Measurements from ENCODE around the gene P4HTM.

The P4HTM gene, protein sequence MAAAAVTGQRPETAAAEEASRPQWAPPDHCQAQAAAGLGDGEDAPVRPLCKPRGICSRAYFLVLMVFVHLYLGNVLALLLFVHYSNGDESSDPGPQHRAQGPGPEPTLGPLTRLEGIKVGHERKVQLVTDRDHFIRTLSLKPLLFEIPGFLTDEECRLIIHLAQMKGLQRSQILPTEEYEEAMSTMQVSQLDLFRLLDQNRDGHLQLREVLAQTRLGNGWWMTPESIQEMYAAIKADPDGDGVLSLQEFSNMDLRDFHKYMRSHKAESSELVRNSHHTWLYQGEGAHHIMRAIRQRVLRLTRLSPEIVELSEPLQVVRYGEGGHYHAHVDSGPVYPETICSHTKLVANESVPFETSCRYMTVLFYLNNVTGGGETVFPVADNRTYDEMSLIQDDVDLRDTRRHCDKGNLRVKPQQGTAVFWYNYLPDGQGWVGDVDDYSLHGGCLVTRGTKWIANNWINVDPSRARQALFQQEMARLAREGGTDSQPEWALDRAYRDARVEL

GRCh38 chr3:48989796-48990635, at the start of gene P4HTM:
Gene P4HTM, plus strand, starts transcription at chr3:48990241. Its CDS starts 16 bp downstream, at chr3:48990257.
- FAIRE-seq: no peak

DNA sequence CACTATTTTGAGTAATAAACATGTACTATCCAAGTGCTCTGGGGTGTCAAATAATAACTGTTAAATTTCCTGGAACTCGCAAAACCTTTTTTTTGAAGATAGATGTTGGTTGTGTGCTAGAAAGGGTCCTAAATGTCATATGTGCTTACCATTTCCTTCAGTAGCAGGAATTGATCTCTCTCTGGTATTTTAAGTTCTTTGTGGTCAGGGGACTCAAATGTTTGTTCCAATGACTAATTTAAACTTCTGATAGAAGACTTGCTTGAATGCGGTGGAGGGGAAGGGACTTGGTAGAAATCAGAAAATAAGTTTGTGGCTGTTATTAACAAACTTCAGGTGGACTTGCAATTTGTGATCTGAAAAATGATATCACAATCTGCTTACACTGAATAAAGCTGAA, 44.6 kb upstream of the P4HTM start:
- FAIRE-seq: no peak

- peak; percentile 53 for FAIRE-seq
Observed at GRCh38 chr3:48945891-48946549, 44.0 kb upstream of the P4HTM start.

GRCh38 chr3:48949376-48949717, 40.7 kb upstream of the P4HTM start:
- FAIRE-seq: peak; percentile 58

- no peak for FAIRE-seq
Observed at GRCh38 chr3:48950051-48950450, 40.0 kb upstream of the P4HTM start.

DNA sequence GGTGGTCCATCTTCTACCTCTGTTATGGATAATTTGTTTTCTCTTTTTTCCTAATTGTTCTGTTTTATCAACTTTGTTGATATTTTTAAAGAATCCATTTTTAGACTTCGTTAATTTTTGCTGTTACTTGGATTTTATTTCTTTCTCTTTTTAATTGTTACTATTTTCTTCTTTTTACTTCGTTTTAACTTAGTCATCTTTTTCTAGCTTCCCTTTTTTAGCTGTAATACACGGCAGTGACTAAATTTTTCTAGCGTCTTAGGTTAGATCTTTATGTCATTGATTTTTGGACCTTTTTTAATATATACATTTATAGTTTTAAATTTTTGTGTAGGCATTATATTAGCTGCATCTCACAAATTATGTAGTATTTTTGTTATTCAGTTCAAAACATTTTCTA, 38.3 kb upstream of the P4HTM start:
- FAIRE-seq: no peak

GRCh38 chr3:48952510-48953118, 37.4 kb upstream of the P4HTM start:
- FAIRE-seq: no peak

DNA sequence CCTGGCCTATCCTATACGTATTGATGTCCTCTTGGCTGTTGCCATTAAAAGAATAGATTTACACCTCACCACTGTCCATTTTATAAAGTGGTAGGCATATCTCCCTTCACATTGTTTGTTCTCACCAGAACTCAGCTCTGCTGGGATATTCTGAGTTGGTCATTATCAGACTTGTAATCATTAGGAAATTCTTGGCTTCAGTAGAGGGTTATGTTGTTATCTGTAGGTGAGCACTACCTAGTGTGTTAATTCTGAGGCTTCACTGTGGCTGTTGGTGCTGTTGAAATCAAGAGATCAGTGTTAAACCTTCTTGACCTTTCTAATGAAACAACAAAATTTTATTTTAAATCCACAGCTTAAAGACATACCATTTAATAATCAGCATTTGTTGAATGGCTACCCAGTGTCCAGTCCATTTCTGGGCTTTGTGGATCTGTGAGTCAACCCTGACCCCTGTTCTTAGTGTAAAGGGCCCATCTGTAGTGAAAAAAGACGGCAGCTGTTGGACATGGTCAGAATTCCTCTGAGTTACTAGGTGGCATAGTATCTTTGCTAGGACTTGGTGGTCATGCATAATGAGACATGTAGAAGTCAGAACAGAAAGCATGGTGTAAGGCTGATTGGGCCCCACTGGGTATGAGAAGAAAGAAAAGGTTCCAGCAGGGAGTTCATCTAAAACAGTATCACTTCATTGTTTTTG, 32.9 kb upstream of the P4HTM start:
- FAIRE-seq: no peak

GRCh38 chr3:48960841-48961413, 29.1 kb upstream of the P4HTM start:
- FAIRE-seq: no peak

DNA sequence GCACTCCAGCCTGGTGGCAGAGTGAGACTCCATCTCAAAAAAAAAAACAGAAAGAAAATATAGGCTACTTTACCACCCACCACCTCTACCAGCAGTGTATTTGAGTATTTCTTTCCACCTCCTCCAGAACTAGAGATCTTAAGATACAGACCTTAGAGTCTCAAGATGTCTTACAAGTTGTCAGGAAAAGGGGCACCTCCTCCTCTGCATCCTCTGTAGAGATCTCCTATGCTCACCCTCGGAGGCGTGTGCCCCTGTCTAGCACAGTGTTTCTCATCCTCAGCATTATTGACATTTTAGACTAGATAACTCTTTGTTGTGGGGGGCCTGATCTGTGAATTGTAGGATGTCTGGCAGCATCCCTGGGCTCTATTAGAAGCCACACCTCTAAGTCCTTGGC, 27.7 kb upstream of the P4HTM start:
- no peak for FAIRE-seq

- no peak for FAIRE-seq
Observed at GRCh38 chr3:48962939-48963338, 27.1 kb upstream of the P4HTM start.

GRCh38 chr3:48963591-48963990, 26.4 kb upstream of the P4HTM start:
- FAIRE-seq: no peak

GRCh38 chr3:48966367-48966766, 23.7 kb upstream of the P4HTM start:
- no peak for FAIRE-seq

DNA sequence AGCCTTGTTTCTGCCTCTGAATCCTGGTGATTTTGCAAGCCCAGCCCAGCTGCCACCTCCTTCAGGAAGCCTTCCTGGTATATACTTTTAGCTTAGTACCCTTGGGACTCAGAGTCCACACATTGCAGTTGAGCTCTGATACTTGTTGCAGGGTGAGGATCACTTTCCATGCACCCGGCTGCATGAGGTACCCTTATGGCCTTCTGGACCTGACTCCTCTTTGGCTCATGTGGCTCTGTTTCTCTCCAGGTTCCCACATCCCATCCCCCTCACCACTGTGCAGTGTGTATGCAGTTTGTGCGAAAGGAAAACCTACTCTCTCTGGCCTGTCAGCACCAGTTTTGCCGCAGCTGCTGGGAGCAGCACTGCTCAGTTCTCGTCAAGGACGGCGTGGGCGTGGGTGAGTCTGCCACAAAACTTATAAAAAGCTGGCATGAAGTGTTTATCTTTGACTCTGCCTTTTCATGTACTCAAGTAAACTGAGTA, 23.1 kb upstream of the P4HTM start:
- no peak for FAIRE-seq

GRCh38 chr3:48970586-48970985, 19.5 kb upstream of the P4HTM start:
- no peak for FAIRE-seq

- no peak for FAIRE-seq
Observed at GRCh38 chr3:48974076-48974864, 15.8 kb upstream of the P4HTM start.

DNA sequence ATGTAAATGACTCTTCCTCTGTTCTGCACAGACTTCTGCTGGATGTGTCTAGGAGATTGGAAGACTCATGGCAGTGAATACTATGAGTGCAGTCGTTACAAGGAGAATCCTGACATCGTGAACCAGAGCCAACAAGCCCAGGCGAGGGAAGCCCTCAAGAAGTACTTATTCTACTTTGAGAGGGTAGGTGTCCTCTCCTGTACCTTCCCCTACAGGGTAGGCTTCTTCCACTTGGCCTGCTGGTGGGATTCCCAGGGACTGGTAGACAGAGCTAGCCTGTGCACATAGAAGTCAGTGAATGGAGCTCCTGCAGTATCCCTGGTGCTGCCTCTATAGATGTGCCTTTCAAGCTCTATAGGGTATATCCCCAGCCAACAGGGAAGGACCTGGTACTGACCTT, 10.6 kb upstream of the P4HTM start:
- no peak for FAIRE-seq

DNA sequence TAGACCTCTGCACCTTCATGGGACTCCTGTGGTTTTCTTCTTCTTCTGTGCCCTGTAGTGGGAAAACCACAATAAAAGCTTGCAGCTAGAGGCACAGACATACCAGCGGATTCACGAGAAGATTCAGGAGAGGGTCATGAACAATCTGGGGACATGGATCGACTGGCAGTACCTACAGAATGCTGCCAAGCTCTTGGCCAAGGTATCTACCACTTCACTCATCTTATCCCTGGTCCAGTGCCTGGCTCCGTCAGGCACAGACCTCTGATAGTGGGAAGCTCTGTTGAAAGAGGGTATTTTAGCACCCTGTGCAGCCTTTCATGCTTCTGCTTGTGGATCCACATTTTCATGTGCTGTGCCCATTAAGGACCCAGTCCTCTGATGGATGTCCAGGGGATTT, 9.7 kb upstream of the P4HTM start:
- FAIRE-seq: no peak

- peak; percentile 17 for FAIRE-seq
Observed at GRCh38 chr3:48982016-48982415, 8.0 kb upstream of the P4HTM start.

DNA sequence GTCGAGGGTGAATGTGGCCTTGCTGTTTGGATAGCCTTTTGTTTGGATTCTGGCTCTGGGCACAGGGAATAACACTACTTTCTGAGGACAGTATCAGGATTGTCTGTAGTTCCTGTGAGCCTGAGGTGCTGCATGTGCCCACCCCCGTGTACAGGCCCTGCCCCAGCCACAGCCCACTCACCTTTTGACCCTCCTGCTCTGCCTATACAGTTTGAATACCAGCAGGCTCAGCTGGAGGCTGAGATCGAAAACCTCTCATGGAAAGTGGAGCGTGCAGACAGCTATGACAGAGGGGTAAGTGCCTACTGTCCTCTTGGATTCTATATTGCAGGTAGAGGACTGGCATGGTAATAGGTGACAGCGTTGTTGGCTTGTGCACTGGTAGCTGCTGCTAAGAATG, 7.4 kb upstream of the P4HTM start:
- no peak for FAIRE-seq

DNA sequence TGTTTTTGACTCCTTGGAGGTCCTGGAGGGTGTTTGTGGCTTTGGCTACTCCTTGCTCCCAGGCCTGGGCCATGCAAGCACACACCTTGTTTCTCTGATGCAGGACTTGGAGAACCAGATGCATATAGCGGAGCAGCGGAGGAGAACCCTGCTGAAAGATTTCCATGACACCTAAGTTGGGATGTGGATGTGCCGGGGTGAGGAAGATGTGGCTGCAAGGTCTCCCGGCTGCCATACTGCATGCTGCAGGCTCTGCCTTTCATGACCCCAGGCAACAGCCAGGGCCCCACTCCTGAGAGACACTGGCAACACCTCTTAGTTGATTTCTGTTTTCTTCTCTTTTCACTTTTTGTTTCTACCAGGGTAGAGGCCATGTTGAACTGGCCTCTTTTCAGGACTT, 6.9 kb upstream of the P4HTM start:
- FAIRE-seq: no peak
